Measurements from ENCODE around the gene ANKRD30B.

Gene ANKRD30B

GRCh38 chr18:14767474-14767873 lies 19.5 kb downstream of the ANKRD30B start:
- H3K27ac ChIP-seq (ENCODE audit: low read length, poor library complexity, severe bottlenecking), result no peak overlapping the region
- no peaks in the 10 kb centered on the region for H3K4me1 ChIP-seq (ENCODE audit: control insufficient read depth, insufficient read depth, low read depth, low read length)
- H3K27me3 ChIP-seq (ENCODE audit: control insufficient read depth in 1 of 2, insufficient read depth in 1 of 2, low read length in 2 of 2), result no peaks in the 10 kb centered on the region
- no peak overlapping the region for H4K91ac ChIP-seq (ENCODE audit: low read length)
- no peak overlapping the region for H3K14ac ChIP-seq (ENCODE audit: low read length in 2 of 2)
- H3K18ac ChIP-seq (ENCODE audit: low read depth in 1 of 2, low read length in 2 of 2), result no peak overlapping the region
- no peak overlapping the region for H3K4me2 ChIP-seq (ENCODE audit: low read length, poor library complexity, severe bottlenecking)
- H3K79me1 ChIP-seq (replicated peaks; ENCODE audit: low read length, poor library complexity, severe bottlenecking), result no peaks in the 10 kb centered on the region
- no peaks in the 10 kb centered on the region for H3K9me3 ChIP-seq (ENCODE audit: control insufficient read depth, low read length)
- no peak overlapping the region for H2BK12ac ChIP-seq (ENCODE audit: low read length in 2 of 2)
- no peak overlapping the region for H2AK5ac ChIP-seq (ENCODE audit: low read length, severe bottlenecking)
- DNase-seq, result no peak
- no peak overlapping the region for H2BK15ac ChIP-seq (ENCODE audit: low read depth, poor library complexity, severe bottlenecking)
- H4K8ac ChIP-seq (ENCODE audit: low read length), result no peak overlapping the region
- H3K4me3 ChIP-seq (ENCODE audit: insufficient read depth in 1 of 2, low read depth in 1 of 2, low read length in 2 of 2), result no peak overlapping the region
- no peaks in the 10 kb centered on the region for H3K36me3 ChIP-seq (ENCODE audit: control insufficient read depth in 1 of 2, insufficient read depth in 2 of 2, low read depth in 1 of 2, low read length in 2 of 2)
- no peak overlapping the region for H3K9ac ChIP-seq (ENCODE audit: low read length)
- H2AFZ ChIP-seq (ENCODE audit: low read depth, low read length), result no peak overlapping the region
- H2BK120ac ChIP-seq (ENCODE audit: low read depth, low read length), result no peak overlapping the region
- H2BK5ac ChIP-seq (ENCODE audit: low read depth, low read length, poor library complexity, severe bottlenecking), result no peak overlapping the region
- no peak overlapping the region for H3K23ac ChIP-seq (ENCODE audit: low read length in 2 of 2)
- no peak overlapping the region for H3K4ac ChIP-seq (ENCODE audit: low read depth in 1 of 2, low read length in 2 of 2)

GRCh38 chr18:14768241-14768640 lies 20.3 kb downstream of the ANKRD30B start:
- H3K4me3 ChIP-seq (ENCODE audit: insufficient read depth in 1 of 2, low read depth in 1 of 2, low read length in 2 of 2), result no peak overlapping the region
- no peak overlapping the region for H3K14ac ChIP-seq (ENCODE audit: low read length in 2 of 2)
- H2BK12ac ChIP-seq (ENCODE audit: low read length in 2 of 2), result no peak overlapping the region
- H3K4me2 ChIP-seq (ENCODE audit: low read length, poor library complexity, severe bottlenecking), result no peak overlapping the region
- H4K91ac ChIP-seq (ENCODE audit: low read length), result no peak overlapping the region
- no peaks in the 10 kb centered on the region for H3K36me3 ChIP-seq (ENCODE audit: control insufficient read depth in 1 of 2, insufficient read depth in 2 of 2, low read depth in 1 of 2, low read length in 2 of 2)
- H3K23ac ChIP-seq (ENCODE audit: low read length in 2 of 2), result no peak overlapping the region
- no peak for DNase-seq
- no peak overlapping the region for H2BK5ac ChIP-seq (ENCODE audit: low read depth, low read length, poor library complexity, severe bottlenecking)
- H3K4ac ChIP-seq (ENCODE audit: low read depth in 1 of 2, low read length in 2 of 2), result no peak overlapping the region
- H3K79me1 ChIP-seq (replicated peaks; ENCODE audit: low read length, poor library complexity, severe bottlenecking), result no peaks in the 10 kb centered on the region
- H2BK120ac ChIP-seq (ENCODE audit: low read depth, low read length), result no peak overlapping the region
- no peak overlapping the region for H3K27ac ChIP-seq (ENCODE audit: low read length, poor library complexity, severe bottlenecking)
- no peak overlapping the region for H2AFZ ChIP-seq (ENCODE audit: low read depth, low read length)
- H3K9me3 ChIP-seq (ENCODE audit: control insufficient read depth, low read length), result no peaks in the 10 kb centered on the region
- no peak overlapping the region for H2AK5ac ChIP-seq (ENCODE audit: low read length, severe bottlenecking)
- no peak overlapping the region for H4K8ac ChIP-seq (ENCODE audit: low read length)
- no peak overlapping the region for H2BK15ac ChIP-seq (ENCODE audit: low read depth, poor library complexity, severe bottlenecking)
- H3K18ac ChIP-seq (ENCODE audit: low read depth in 1 of 2, low read length in 2 of 2), result no peak overlapping the region
- H3K27me3 ChIP-seq (ENCODE audit: control insufficient read depth in 1 of 2, insufficient read depth in 1 of 2, low read length in 2 of 2), result no peaks in the 10 kb centered on the region
- H3K4me1 ChIP-seq (ENCODE audit: control insufficient read depth, insufficient read depth, low read depth, low read length), result no peaks in the 10 kb centered on the region
- WGBS, result 0% methylated on average over 1 of the region's 1 CpG
- peak overlapping the region; percentile 61 for H3K9ac ChIP-seq (ENCODE audit: low read length)

- H3K36me3 ChIP-seq (ENCODE audit: control insufficient read depth in 1 of 2, insufficient read depth in 2 of 2, low read depth in 1 of 2, low read length in 2 of 2), result no peaks in the 10 kb centered on the region
- H3K18ac ChIP-seq (ENCODE audit: low read depth in 1 of 2, low read length in 2 of 2), result no peak overlapping the region
These were observed 21.4 kb downstream of the ANKRD30B start for GRCh38 chr18:14769381-14769780.

DNA sequence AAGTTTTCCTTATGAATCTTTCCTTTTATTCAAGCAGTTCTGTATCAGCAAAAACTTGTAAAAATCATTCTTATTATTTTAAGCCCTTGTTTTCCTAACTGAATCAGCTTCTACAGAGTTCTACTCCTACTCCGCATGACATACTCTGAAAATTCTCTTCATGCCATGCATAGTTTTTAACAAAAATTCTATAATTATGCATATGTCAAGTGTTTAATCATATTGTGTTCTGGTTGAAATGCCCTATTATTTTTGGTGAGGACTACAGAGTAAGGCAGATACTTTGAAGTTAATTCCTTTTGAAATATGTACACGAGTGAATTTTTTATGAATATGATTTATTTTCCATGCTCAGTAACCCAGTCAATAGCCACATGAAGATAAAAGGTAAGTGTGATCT lies 28.8 kb downstream of the ANKRD30B start:
- Histone ChIP-seq H3K27me3 (ENCODE audit: control insufficient read depth in 1 of 2, insufficient read depth in 1 of 2, low read length in 2 of 2) (no peaks in the 10 kb centered on the region), H3K23ac (ENCODE audit: low read length in 2 of 2) (no peak overlapping the region)
- no CpG with 5 or more reads among the region's 2 CpGs for WGBS

More at GRCh38 chr18:14769381-14769780, 21.4 kb downstream of the ANKRD30B start:
- H4K91ac ChIP-seq (ENCODE audit: low read length), result no peak overlapping the region
- H3K14ac ChIP-seq (ENCODE audit: low read length in 2 of 2), result no peak overlapping the region
- H4K8ac ChIP-seq (ENCODE audit: low read length), result no peak overlapping the region
- no peak overlapping the region for H2BK15ac ChIP-seq (ENCODE audit: low read depth, poor library complexity, severe bottlenecking)
- no peak overlapping the region for H2AFZ ChIP-seq (ENCODE audit: low read depth, low read length)
- H3K4me3 ChIP-seq (ENCODE audit: insufficient read depth in 1 of 2, low read depth in 1 of 2, low read length in 2 of 2), result no peak overlapping the region
- H2AK5ac ChIP-seq (ENCODE audit: low read length, severe bottlenecking), result no peak overlapping the region
- H3K23ac ChIP-seq (ENCODE audit: low read length in 2 of 2), result no peak overlapping the region
- no peak overlapping the region for H3K9ac ChIP-seq (ENCODE audit: low read length)
- H3K4me1 ChIP-seq (ENCODE audit: control insufficient read depth, insufficient read depth, low read depth, low read length), result no peaks in the 10 kb centered on the region
- H3K79me1 ChIP-seq (replicated peaks; ENCODE audit: low read length, poor library complexity, severe bottlenecking), result no peaks in the 10 kb centered on the region
- no peak overlapping the region for H2BK5ac ChIP-seq (ENCODE audit: low read depth, low read length, poor library complexity, severe bottlenecking)
- no peak overlapping the region for H3K4me2 ChIP-seq (ENCODE audit: low read length, poor library complexity, severe bottlenecking)
- H3K9me3 ChIP-seq (ENCODE audit: control insufficient read depth, low read length), result no peaks in the 10 kb centered on the region
- no peak for DNase-seq
- no peak overlapping the region for H3K27ac ChIP-seq (ENCODE audit: low read length, poor library complexity, severe bottlenecking)
- H3K27me3 ChIP-seq (ENCODE audit: control insufficient read depth in 1 of 2, insufficient read depth in 1 of 2, low read length in 2 of 2), result no peaks in the 10 kb centered on the region
- H2BK120ac ChIP-seq (ENCODE audit: low read depth, low read length), result no peak overlapping the region
- 100% methylated on average over 2 of the region's 2 CpGs for WGBS
- H3K4ac ChIP-seq (ENCODE audit: low read depth in 1 of 2, low read length in 2 of 2), result no peak overlapping the region
- H2BK12ac ChIP-seq (ENCODE audit: low read length in 2 of 2), result no peak overlapping the region

More for the DNA sequence above, 28.8 kb downstream of the ANKRD30B start:
- no peaks in the 10 kb centered on the region for H3K79me1 ChIP-seq (replicated peaks; ENCODE audit: low read length, poor library complexity, severe bottlenecking)
- H3K9ac ChIP-seq (ENCODE audit: low read length), result no peak overlapping the region
- H3K18ac ChIP-seq (ENCODE audit: low read depth in 1 of 2, low read length in 2 of 2), result no peak overlapping the region
- H3K9me3 ChIP-seq (ENCODE audit: control insufficient read depth, low read length), result no peaks in the 10 kb centered on the region
- H2BK15ac ChIP-seq (ENCODE audit: low read depth, poor library complexity, severe bottlenecking), result no peak overlapping the region
- H3K4me1 ChIP-seq (ENCODE audit: control insufficient read depth, insufficient read depth, low read depth, low read length), result no peaks in the 10 kb centered on the region
- H3K27ac ChIP-seq (ENCODE audit: low read length, poor library complexity, severe bottlenecking), result no peak overlapping the region
- H3K14ac ChIP-seq (ENCODE audit: low read length in 2 of 2), result no peak overlapping the region
- no peak overlapping the region for H2BK12ac ChIP-seq (ENCODE audit: low read length in 2 of 2)
- no peak for DNase-seq
- H2AFZ ChIP-seq (ENCODE audit: low read depth, low read length), result no peak overlapping the region
- no peak overlapping the region for H3K4me2 ChIP-seq (ENCODE audit: low read length, poor library complexity, severe bottlenecking)
- no peak overlapping the region for H2AK5ac ChIP-seq (ENCODE audit: low read length, severe bottlenecking)
- H3K4me3 ChIP-seq (ENCODE audit: insufficient read depth in 1 of 2, low read depth in 1 of 2, low read length in 2 of 2), result no peak overlapping the region
- H3K4ac ChIP-seq (ENCODE audit: low read depth in 1 of 2, low read length in 2 of 2), result no peak overlapping the region
- no peak overlapping the region for H2BK120ac ChIP-seq (ENCODE audit: low read depth, low read length)
- H2BK5ac ChIP-seq (ENCODE audit: low read depth, low read length, poor library complexity, severe bottlenecking), result no peak overlapping the region
- H4K8ac ChIP-seq (ENCODE audit: low read length), result no peak overlapping the region
- no peak overlapping the region for H4K91ac ChIP-seq (ENCODE audit: low read length)
- H3K36me3 ChIP-seq (ENCODE audit: control insufficient read depth in 1 of 2, insufficient read depth in 2 of 2, low read depth in 1 of 2, low read length in 2 of 2), result no peaks in the 10 kb centered on the region
